Stimulated activated CD4-positive, alpha-beta T cell treated with anti-CD3 and anti-CD28 coated beads, Interleukin-1b, Interleukin-23, amount 100 ng/mL, for 48 hours (primary cell): ENCODE measurements around the gene CSNK1A1.
A peak's percentile ranks its signal among the peaks of the same experiment; 100 is the strongest.
"Not testable (repeated sequence)": the region's sequence is repeated elsewhere in the genome, so short reads cannot be mapped to it uniquely, and the experiment has no call there.

ENCODE experiments used
- DNase-seq: peaks from one replicate; pipeline ENCODE4 v3.0.0-alpha.2; 2020

Gene CSNK1A1

GRCh38 chr5:149488645-149489306 is 62.5 kb downstream of the CSNK1A1 start:
- DNase-seq, result no peak

GRCh38 chr5:149487672-149488071 is 63.6 kb downstream of the CSNK1A1 start:
- no peak for DNase-seq

GRCh38 chr5:149486726-149487635 is 64.3 kb downstream of the CSNK1A1 start:
- no peak for DNase-seq

- DNase-seq, result no peak
Observed at GRCh38 chr5:149485655-149486615, 65.3 kb downstream of the CSNK1A1 start.

GRCh38 chr5:149481485-149481884 is 69.8 kb downstream of the CSNK1A1 start:
- DNase-seq, result no peak

- no peak for DNase-seq
Observed at GRCh38 chr5:149478761-149479160, 72.5 kb downstream of the CSNK1A1 start.

- no peak for DNase-seq
Observed at GRCh38 chr5:149475777-149476176, 75.5 kb downstream of the CSNK1A1 start.

- DNase-seq, result no peak
Observed at GRCh38 chr5:149474198-149474597, 77.0 kb downstream of the CSNK1A1 start.

- no peak for DNase-seq
Observed at GRCh38 chr5:149473441-149473840, 77.8 kb downstream of the CSNK1A1 start.

- no peak for DNase-seq
Observed at GRCh38 chr5:149472399-149472798, 78.8 kb downstream of the CSNK1A1 start.

GRCh38 chr5:149471406-149472183 is 79.6 kb downstream of the CSNK1A1 start:
- no peak for DNase-seq

- no peak for DNase-seq
Observed at GRCh38 chr5:149470942-149471341, 80.3 kb downstream of the CSNK1A1 start.

GRCh38 chr5:149466457-149466972 is 84.7 kb downstream of the CSNK1A1 start:
- peak; percentile 26 for DNase-seq

GRCh38 chr5:149464796-149465489 is 86.3 kb downstream of the CSNK1A1 start:
- no peak for DNase-seq

GRCh38 chr5:149461907-149462306 is 89.3 kb downstream of the CSNK1A1 start:
- not testable (repeated sequence) for DNase-seq

- DNase-seq, result no peak
Observed at GRCh38 chr5:149459891-149460290, 91.3 kb downstream of the CSNK1A1 start.

- no peak for DNase-seq
Observed at GRCh38 chr5:149457393-149457763, 93.9 kb downstream of the CSNK1A1 start.

- no peak for DNase-seq
Observed at GRCh38 chr5:149456597-149457392, 94.4 kb downstream of the CSNK1A1 start.

- DNase-seq, result no peak
Observed at GRCh38 chr5:149455889-149456409, 95.3 kb downstream of the CSNK1A1 start.
